ENCODE results near the gene AKR7A2.
"Not testable (repeated sequence)": the region's sequence is repeated elsewhere in the genome, so short reads cannot be mapped to it uniquely, and the experiment has no call there.

Gene AKR7A2

GRCh38 chr1:19257178-19257914, 54.6 kb downstream of the AKR7A2 start:
- no peak for DNase-seq

- not testable (repeated sequence) for DNase-seq
Measured at GRCh38 chr1:19256301-19256700, 55.6 kb downstream of the AKR7A2 start.

- DNase-seq, result no peak
Measured at GRCh38 chr1:19255288-19255687, 56.7 kb downstream of the AKR7A2 start.

- no peak for DNase-seq
Measured at GRCh38 chr1:19254416-19254815, 57.5 kb downstream of the AKR7A2 start.

Measured in NCI-H524 (cell line).